Measurements from ENCODE around the gene ALOX5. TPM values are rescaled to one million over a fixed set of nuclear protein-coding genes. Genes with fewer than 3 reads are reported as not detected.

The ALOX5 gene
- total and polyA plus RNA-seq, 2 of the 4 experiments (the other 2 are of a cell fraction), result not detected

DNA sequence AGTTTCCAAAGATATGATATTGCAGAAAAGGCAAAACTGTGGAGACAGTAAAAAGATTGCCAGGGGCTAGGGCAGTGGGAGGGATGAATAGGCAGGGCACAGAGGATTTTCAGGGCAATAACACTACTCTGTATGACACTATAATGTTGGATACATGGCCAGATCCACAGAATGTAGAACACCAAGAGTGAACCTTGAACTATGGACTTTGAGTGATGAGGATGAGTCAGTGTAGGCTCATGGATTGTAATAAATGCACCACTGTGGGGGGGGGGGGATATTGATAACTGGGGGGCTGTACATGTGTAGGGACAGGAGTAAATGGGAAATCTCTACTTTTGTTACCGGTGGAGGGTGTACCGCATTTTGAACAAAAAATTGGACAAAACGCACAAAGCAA is 77.4 kb downstream of the ALOX5 start:
- H3K27me3 ChIP-seq (ENCODE audit: control insufficient read depth, insufficient read depth, low read length), result 0 out of 2 replicates have a peak, but pooled peaks cover 3% of the 10 kb centered on the region
- no peak overlapping the region for H2BK20ac ChIP-seq (ENCODE audit: low read depth, low read length)
- in situ Hi-C loops (cut with MboI; ENCODE audit: low sequenced_read_pairs) (no loop called here), dilution Hi-C loops (cut with HindIII; ENCODE audit: low sequenced_read_pairs, unreplicated experiment) (no loop called here), intact Hi-C loops (cut with micrococcal nuclease) (no loop called here)
- ChIA-PET CTCF (no interaction called here), POLR2A (ENCODE audit: unreplicated experiment) (no interaction called here)
- no peaks in the 10 kb centered on the region for H3K9me1 ChIP-seq (ENCODE audit: insufficient read depth, low read length)
- no peak overlapping the region for H3K4ac ChIP-seq (ENCODE audit: low read depth, low read length)
- H3K27ac ChIP-seq (ENCODE audit: insufficient read depth, low read length), result no peak overlapping the region
- no peaks in the 10 kb centered on the region for H3K4me1 ChIP-seq (ENCODE audit: control insufficient read depth, insufficient read depth, low read length)
- H3K23ac ChIP-seq (ENCODE audit: low read depth, low read length), result no peak overlapping the region
- no peak overlapping the region for H3K4me3 ChIP-seq (ENCODE audit: insufficient read depth, low read depth, low read length)
- H2BK120ac ChIP-seq (ENCODE audit: low read depth, low read length), result no peak overlapping the region
- H2BK15ac ChIP-seq (ENCODE audit: low read depth, low read length), result no peak overlapping the region
- no peak overlapping the region for H2AK9ac ChIP-seq (replicated peaks; ENCODE audit: low read depth, low read length, poor library complexity)
- no peak overlapping the region for H4K5ac ChIP-seq (ENCODE audit: low read depth, low read length)
- ATAC-seq (ENCODE audit: low read depth) (no peak), DNase-seq (no peak)
- no peak overlapping the region for H3K4me2 ChIP-seq (ENCODE audit: low read depth, low read length)
- H2AFZ ChIP-seq (replicated peaks; ENCODE audit: low read length, poor library complexity), result no peak overlapping the region
- TF ChIP-seq RAD21 (IDR thresholded peaks at IDR 0.05; ENCODE audit: low read length) (no peak), RFX5 (IDR thresholded peaks at IDR 0.05; ENCODE audit: low read depth, low read length) (no peak), BHLHE40 (IDR thresholded peaks at IDR 0.05; ENCODE audit: low read depth, low read length) (no peak), CEBPB (IDR thresholded peaks at IDR 0.05; ENCODE audit: low read depth, low read length) (no peak), MAZ (IDR thresholded peaks at IDR 0.05; ENCODE audit: borderline replicate concordance, low read depth, low read length) (no peak), CHD1 (IDR thresholded peaks at IDR 0.05; ENCODE audit: low read depth, low read length) (no peak), MAFK (IDR thresholded peaks at IDR 0.05; ENCODE audit: low read depth, low read length) (no peak), FOS (IDR thresholded peaks at IDR 0.05; ENCODE audit: low read depth, low read length) (no peak), NFE2L2 (IDR thresholded peaks at IDR 0.05; ENCODE audit: low read depth, low read length) (no peak), MXI1 (IDR thresholded peaks at IDR 0.05; ENCODE audit: borderline replicate concordance, low read depth, low read length) (no peak), SMC3 (IDR thresholded peaks at IDR 0.05; ENCODE audit: low read depth, low read length) (no peak)
- TF ChIP-seq, protein P1, sequence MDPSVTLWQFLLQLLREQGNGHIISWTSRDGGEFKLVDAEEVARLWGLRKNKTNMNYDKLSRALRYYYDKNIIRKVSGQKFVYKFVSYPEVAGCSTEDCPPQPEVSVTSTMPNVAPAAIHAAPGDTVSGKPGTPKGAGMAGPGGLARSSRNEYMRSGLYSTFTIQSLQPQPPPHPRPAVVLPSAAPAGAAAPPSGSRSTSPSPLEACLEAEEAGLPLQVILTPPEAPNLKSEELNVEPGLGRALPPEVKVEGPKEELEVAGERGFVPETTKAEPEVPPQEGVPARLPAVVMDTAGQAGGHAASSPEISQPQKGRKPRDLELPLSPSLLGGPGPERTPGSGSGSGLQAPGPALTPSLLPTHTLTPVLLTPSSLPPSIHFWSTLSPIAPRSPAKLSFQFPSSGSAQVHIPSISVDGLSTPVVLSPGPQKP (IDR thresholded peaks at IDR 0.05; ENCODE audit: borderline replicate concordance, low read depth, low read length), result no peak
- TF ChIP-seq, protein P2, sequence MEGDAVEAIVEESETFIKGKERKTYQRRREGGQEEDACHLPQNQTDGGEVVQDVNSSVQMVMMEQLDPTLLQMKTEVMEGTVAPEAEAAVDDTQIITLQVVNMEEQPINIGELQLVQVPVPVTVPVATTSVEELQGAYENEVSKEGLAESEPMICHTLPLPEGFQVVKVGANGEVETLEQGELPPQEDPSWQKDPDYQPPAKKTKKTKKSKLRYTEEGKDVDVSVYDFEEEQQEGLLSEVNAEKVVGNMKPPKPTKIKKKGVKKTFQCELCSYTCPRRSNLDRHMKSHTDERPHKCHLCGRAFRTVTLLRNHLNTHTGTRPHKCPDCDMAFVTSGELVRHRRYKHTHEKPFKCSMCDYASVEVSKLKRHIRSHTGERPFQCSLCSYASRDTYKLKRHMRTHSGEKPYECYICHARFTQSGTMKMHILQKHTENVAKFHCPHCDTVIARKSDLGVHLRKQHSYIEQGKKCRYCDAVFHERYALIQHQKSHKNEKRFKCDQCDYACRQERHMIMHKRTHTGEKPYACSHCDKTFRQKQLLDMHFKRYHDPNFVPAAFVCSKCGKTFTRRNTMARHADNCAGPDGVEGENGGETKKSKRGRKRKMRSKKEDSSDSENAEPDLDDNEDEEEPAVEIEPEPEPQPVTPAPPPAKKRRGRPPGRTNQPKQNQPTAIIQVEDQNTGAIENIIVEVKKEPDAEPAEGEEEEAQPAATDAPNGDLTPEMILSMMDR (conservative IDR thresholded peaks at IDR 0.05; ENCODE audit: low read depth, low read length), result no peak
- no peak overlapping the region for H3K14ac ChIP-seq (replicated peaks; ENCODE audit: low read depth, low read length)
- H3K79me1 ChIP-seq (ENCODE audit: low read depth in 1 of 2, low read length in 2 of 2), result no peaks in the 10 kb centered on the region
- 94% methylated on average over 3 of the region's 3 CpGs; no CpG with 5 or more reads in 1 of the 2 experiments for WGBS, 2 experiments (ENCODE audit: extremely low coverage in 2 of 2, insufficient read length in 1 of 2)
- H4K8ac ChIP-seq (ENCODE audit: low read depth in 2 of 2, low read length in 2 of 2), result no peak overlapping the region
- H4K91ac ChIP-seq (ENCODE audit: insufficient read depth, low read depth, low read length), result no peak overlapping the region
- H3K56ac ChIP-seq (ENCODE audit: extremely low read depth, insufficient read depth, low read length), result no peak overlapping the region
- no peak overlapping the region for H2BK5ac ChIP-seq (ENCODE audit: low read depth, low read length, poor library complexity, severe bottlenecking)
- no peaks in the 10 kb centered on the region for H3K36me3 ChIP-seq (ENCODE audit: control insufficient read depth, insufficient read depth, low read length)
- H2AK5ac ChIP-seq (ENCODE audit: low read depth, low read length), result no peak overlapping the region
- no peaks in the 10 kb centered on the region for H4K20me1 ChIP-seq (ENCODE audit: insufficient read depth, low read length)
- H3K9me3 ChIP-seq (ENCODE audit: control insufficient read depth, insufficient read depth, low read length), result no peaks in the 10 kb centered on the region
- H3K18ac ChIP-seq (ENCODE audit: low read depth, low read length), result no peak overlapping the region
- no TSS peak for BruUV-seq (replicated peaks)
- no peak overlapping the region for H3K9ac ChIP-seq (ENCODE audit: low read depth, low read length)

Data from IMR-90 (cell line).